Measurements from ENCODE around the gene PTS.

The PTS gene

DNA sequence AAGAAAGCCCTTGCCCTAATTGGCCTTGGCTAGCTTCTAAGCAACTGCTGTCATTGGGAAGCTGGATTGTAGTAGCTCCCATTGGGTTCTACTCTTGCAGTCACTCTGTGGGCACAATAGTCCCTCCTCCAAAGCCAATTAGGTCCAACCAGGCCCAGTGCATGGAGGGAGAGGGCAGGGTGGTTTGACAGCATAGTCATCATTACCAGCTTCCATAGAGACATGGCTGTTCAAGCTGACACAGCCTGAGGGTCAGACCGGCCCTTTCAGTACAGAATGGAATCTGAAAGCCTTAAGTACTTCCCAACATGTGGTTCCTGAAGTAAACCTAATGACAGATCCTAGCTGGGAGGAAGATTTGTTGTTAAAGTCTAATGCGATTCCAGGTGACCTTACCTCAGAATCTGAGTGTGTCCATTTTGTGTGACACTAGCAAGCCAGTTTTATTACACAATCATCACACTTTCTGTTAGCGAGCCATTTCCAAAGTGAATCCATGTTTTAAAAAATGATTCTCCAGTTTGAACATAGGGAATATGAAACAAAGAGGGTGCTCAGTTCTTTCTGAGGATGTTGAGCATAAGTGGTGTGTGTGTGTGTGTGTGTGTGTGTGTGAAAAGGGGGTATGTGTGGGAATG is 27.5 kb downstream of the PTS start:
- Histone ChIP-seq H3K36me3 (no peaks in the 10 kb centered on the region), H3K4me1 (0 out of 2 replicates have a peak, but pooled peaks cover 4% of the 10 kb centered on the region), H3K27ac (no peak overlapping the region), H3K9ac (no peak overlapping the region), H3K27me3 (no peaks in the 10 kb centered on the region), H3K4me3 (no peak overlapping the region), H3K4me2 (no peak overlapping the region), H3K9me3 (no peaks in the 10 kb centered on the region), H4K20me1 (no peaks in the 10 kb centered on the region)
- no peak for TF ChIP-seq Cebpa-rat (IDR thresholded peaks at IDR 0.05)

DNA sequence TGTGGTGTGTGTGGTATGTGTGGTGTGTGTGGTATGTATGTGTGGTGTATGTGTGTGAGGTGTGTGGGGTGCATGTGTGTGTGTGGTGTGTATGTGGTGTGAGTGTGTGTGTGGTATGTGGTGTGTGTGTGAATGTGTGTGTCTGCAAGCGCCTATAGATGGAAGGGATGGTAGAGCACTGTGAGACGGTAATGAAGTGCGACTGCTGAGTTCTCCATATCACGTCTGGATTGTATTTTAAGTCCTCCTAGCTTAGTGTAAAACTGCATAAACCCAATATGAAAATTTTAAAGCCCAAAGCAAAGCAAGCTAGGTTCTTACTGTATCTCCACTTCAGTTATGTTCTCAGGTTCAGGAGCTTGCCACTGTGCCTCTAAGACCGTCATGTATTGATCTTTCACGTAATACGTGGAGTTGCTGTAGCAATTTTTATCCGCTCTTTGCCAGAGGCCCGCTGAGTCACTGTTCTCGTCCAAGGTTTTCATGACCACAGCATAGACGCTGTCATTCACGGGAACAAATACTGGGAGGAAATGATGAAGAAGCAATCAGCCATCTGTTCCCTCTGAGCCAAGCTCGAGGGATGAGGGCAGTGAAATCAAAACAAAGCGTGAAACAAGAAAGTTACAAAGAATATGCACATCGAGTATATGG is 29.0 kb downstream of the PTS start:
- TF ChIP-seq Cebpa-rat (IDR thresholded peaks at IDR 0.05): no peak
- no peaks in the 10 kb centered on the region for H3K36me3 ChIP-seq
- no peaks in the 10 kb centered on the region for H4K20me1 ChIP-seq
- 0 out of 2 replicates have a peak, but pooled peaks cover 4% of the 10 kb centered on the region for H3K4me1 ChIP-seq
- no peak overlapping the region for H3K4me3 ChIP-seq
- H3K9me3 ChIP-seq: no peaks in the 10 kb centered on the region
- H3K9ac ChIP-seq: no peak overlapping the region
- H3K27ac ChIP-seq: no peak overlapping the region
- no peak overlapping the region for H3K4me2 ChIP-seq
- no peaks in the 10 kb centered on the region for H3K27me3 ChIP-seq

DNA sequence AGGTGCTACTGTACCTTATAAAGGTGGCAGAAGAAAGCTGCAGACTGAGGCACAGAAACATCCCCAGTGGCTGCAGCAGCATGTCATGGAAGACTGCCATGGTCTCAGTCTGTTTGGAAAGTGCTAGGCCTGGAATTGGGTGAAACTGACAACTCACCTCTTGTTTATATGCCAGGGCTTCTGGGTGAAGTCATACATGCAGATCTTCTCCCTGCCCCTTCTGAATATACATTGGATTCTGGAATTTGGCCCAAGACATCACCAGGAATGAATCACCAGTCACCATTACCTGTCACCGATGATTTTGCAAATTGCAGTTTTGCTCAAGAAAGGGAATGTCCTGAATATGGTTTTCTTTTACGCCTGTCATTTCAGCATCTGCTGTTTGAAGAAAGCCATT is 34.3 kb downstream of the PTS start, which contains the start of gene PLET1:
TSS of gene PLET1 (minus strand) at position 371 of the 400 bp plus-strand sequence. CDS start at position 100, 271 bp downstream.
- no peaks in the 10 kb centered on the region for H3K27me3 ChIP-seq
- H3K9me3 ChIP-seq: no peaks in the 10 kb centered on the region
- H3K4me2 ChIP-seq: no peak within 1 kb of the TSS
- no peak within 1 kb of the TSS for H3K4me3 ChIP-seq
- no peak within 1 kb of the TSS for H3K9ac ChIP-seq
- H3K4me1 ChIP-seq: 0 out of 2 replicates have a peak, but pooled peaks cover under 1% of the 10 kb centered on the region
- no peaks in the 10 kb centered on the region for H3K36me3 ChIP-seq
- H4K20me1 ChIP-seq: no peaks in the 10 kb centered on the region
- H3K27ac ChIP-seq: no peak within 1 kb of the TSS
- no peak for TF ChIP-seq Cebpa-rat (IDR thresholded peaks at IDR 0.05)

DNA sequence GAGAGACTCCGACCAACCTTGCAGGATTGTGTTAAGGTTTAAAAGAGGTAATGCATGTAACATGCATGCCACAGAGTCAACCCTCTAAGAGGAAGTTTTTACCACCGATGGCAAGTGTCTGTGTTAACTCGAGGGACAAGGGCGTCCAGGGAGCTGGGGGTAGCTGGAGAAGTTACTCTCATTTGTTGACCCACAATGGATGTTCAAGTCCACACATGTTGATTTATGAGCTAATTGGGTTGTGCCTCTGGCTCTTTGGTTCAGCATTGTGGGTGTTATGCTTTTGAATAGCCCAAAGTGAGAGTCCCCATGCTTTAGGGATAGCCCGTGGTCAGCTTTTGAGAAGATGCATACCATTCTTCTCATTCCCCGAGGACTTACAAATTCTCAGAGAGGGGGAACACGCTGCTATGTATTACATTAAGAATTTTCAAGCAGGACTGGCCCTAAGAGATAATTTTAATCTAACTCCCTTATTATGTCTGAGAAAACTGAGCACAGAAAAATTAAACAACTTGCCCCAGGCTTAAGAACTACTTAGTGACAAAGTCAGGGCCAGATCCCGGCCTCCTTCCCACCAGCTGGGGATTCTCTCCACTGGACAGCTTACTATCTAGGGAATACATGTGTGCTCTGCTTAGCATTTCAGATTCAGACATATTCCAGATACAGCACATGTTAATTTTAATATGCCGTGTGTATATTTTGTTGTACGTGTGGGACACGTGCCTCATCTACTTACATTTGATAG is 39.6 kb downstream of the PTS start:
- TF ChIP-seq Cebpa-rat (IDR thresholded peaks at IDR 0.05): no peak

DNA sequence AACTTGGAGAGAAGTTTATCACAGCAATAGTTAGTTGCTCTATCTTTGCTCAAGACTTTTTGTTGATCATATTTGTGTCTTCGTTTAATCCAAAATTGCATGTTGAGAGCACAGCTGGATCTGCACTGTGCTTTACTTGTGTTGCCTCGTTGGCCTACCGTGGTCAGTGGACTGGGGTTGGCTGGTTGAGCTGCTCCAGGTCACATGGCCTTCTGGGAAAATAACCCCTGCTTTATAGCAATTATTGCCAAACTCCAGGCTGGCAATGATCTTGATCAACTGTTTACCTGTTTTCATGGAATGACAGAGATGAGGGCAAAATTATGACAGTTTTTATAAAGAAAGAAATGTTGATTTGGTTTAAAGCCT is 40.2 kb downstream of the PTS start:
- Histone ChIP-seq H3K27me3 (no peaks in the 10 kb centered on the region), H3K9ac (no peak overlapping the region), H3K4me3 (no peak overlapping the region), H3K36me3 (no peaks in the 10 kb centered on the region), H3K4me1 (peaks cover 39% of the 10 kb centered on the region), H4K20me1 (no peaks in the 10 kb centered on the region), H3K4me2 (no peak overlapping the region), H3K27ac (no peak overlapping the region), H3K9me3 (no peaks in the 10 kb centered on the region)
- TF ChIP-seq Cebpa-rat (IDR thresholded peaks at IDR 0.05): no peak

More for the DNA sequence above, 39.6 kb downstream of the PTS start:
- no peak overlapping the region for H3K4me3 ChIP-seq
- peaks cover 34% of the 10 kb centered on the region for H3K4me1 ChIP-seq
- H3K4me2 ChIP-seq: no peak overlapping the region
- no peak overlapping the region for H3K27ac ChIP-seq
- no peaks in the 10 kb centered on the region for H4K20me1 ChIP-seq
- H3K36me3 ChIP-seq: no peaks in the 10 kb centered on the region
- H3K27me3 ChIP-seq: no peaks in the 10 kb centered on the region
- H3K9ac ChIP-seq: no peak overlapping the region
- H3K9me3 ChIP-seq: no peaks in the 10 kb centered on the region

DNA sequence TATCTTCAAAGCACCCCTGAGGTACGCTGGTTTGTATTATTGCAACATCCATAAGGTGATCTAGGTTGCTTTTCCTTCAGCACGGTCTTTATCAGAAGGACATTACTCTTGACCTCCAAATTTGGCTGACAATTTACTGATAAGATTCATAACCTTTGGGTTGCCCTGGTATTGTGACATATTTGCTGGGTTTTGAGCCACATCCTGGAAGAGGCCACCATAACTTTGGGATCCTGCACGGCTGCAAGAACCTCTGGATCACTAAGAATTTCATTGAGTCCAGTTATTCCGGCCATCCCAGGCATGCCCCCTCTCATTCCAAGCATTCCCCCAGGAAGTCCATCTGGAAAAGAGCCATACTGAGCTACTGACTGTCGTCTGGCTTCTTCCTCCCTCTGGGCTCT is 41.0 kb downstream of the PTS start:
- Histone ChIP-seq H3K27me3 (no peaks in the 10 kb centered on the region), H3K4me3 (no peak overlapping the region), H3K9me3 (peaks cover 1% of the 10 kb centered on the region; the same call in 1 of the 2 replicates), H3K4me1 (peaks cover 47% of the 10 kb centered on the region), H3K27ac (no peak overlapping the region), H4K20me1 (no peaks in the 10 kb centered on the region), H3K4me2 (no peak overlapping the region), H3K36me3 (no peaks in the 10 kb centered on the region), H3K9ac (no peak overlapping the region)
- TF ChIP-seq Cebpa-rat (IDR thresholded peaks at IDR 0.05): peak; percentile 16; the same call in 1 of the 2 replicates

DNA sequence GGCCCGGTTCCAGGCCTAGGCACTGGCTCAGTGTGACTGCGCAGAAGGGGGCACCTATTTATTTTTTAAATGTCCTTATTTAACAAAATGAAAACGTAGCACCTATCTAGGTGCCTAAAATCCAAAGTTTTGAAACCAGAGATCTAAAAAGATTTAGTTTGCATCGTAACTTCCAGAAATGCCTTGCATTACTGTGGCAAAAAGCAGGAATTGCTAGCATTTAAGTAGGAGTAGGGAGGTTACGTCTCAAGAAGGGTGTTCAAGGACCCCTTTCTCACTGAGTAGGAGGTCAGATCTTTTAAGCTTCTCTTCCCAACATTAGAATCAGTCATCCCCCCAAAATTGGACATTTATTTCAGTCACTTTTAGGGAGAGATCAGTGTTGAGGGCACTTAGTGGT is 42.2 kb downstream of the PTS start:
- Histone ChIP-seq H4K20me1 (no peaks in the 10 kb centered on the region), H3K4me2 (peak overlapping the region; percentile 63), H3K27me3 (no peaks in the 10 kb centered on the region), H3K9me3 (peaks cover 6% of the 10 kb centered on the region; the same call in 1 of the 2 replicates), H3K4me1 (peaks cover 59% of the 10 kb centered on the region), H3K27ac (no peak overlapping the region), H3K9ac (no peak overlapping the region), H3K36me3 (no peaks in the 10 kb centered on the region), H3K4me3 (no peak overlapping the region)
- no peak for TF ChIP-seq Cebpa-rat (IDR thresholded peaks at IDR 0.05)

DNA sequence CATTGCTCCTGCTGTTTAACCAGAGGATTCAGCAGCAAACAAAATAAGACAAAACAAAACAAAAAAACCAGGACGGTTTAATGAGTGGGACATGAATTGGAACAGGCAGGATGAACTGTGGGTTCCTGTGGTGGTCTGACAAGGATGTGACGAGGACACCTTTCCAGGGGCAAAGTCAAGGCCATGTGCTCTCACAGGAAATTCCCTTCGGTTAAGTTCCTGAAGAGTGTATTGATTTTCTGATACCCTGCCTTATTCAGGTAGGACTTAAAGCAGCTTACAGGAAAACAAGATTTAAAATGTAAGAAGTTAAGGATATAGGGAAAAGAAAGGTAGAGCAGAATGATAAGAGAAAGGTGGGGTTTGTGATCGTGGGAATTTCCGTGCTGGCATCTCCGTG is 42.9 kb downstream of the PTS start:
- H3K4me3 ChIP-seq: no peak overlapping the region
- no peak for TF ChIP-seq Cebpa-rat (IDR thresholded peaks at IDR 0.05)

DNA sequence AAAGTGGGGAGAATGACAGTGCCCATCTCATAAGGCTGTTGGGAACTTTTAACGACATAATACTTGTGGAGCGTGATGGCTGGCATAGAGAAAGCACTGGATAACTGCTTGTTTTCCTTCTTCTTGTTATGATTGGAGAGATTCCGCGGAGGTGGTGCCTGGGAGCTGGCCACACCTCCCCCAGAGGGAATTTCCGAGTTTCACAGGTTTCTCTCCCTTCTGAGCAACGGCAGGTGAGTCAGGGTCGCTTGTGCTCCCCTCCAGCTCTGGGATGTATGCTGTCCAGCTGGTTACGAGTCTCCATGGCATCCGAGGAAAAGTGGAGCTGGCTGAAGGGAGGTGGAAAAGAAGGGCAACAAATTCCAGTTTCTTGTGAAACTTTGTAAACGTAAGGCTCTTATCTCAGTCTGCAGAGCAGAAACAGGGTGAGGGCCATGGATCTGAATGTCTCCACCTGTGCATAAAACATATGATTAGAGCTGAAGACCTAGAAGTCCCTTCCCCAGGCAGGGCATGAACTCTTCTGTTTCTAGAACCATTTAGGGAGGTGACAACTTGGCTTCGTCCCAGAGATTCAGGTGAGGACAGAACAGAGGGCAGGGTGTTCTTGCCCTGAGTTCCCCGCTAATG is 44.4 kb downstream of the PTS start:
- Histone ChIP-seq H3K4me2 (peak overlapping the region; percentile 72), H4K20me1 (no peaks in the 10 kb centered on the region), H3K9ac (peak overlapping the region; percentile 59), H3K27ac (peak overlapping the region; percentile 89), H3K4me1 (peaks cover 74% of the 10 kb centered on the region), H3K9me3 (peaks cover 6% of the 10 kb centered on the region; the same call in 1 of the 2 replicates), H3K4me3 (no peak overlapping the region), H3K27me3 (no peaks in the 10 kb centered on the region), H3K36me3 (no peaks in the 10 kb centered on the region)
- no peak for TF ChIP-seq Cebpa-rat (IDR thresholded peaks at IDR 0.05)

More for the DNA sequence above, 42.9 kb downstream of the PTS start:
- Histone ChIP-seq H3K36me3 (no peaks in the 10 kb centered on the region), H3K27ac (peak overlapping the region; percentile 25), H4K20me1 (no peaks in the 10 kb centered on the region), H3K9me3 (peaks cover 6% of the 10 kb centered on the region; the same call in 1 of the 2 replicates), H3K27me3 (no peaks in the 10 kb centered on the region), H3K9ac (no peak overlapping the region), H3K4me2 (peak overlapping the region; percentile 63), H3K4me1 (peaks cover 64% of the 10 kb centered on the region)

Measured in BLaER1 (cell line).